Measurements from ENCODE around the gene OGDH.

GRCh38 chr7:44568771-44569560 is 37.5 kb upstream of the OGDH start:
- no peak for TF ChIP-seq SUZ12 (IDR thresholded peaks at IDR 0.05; ENCODE audit: extremely low read depth, insufficient read depth, insufficient read length)
- TF ChIP-seq YY1 (IDR thresholded peaks at IDR 0.05; ENCODE audit: insufficient read depth, insufficient read length), result no peak

Measured in NT2/D1 (cell line).